C4-2B (cell line): ENCODE results near the gene DDAH2.

Experiments
- ZFX ChIP-seq: fragments of 450-650 bp; IDR thresholded peaks from 2 replicates; pipeline ENCODE4 v1.6.1; 2017
- TF ChIP-seq, protein P1 (sequence below): fragments of 450-650 bp; conservative IDR thresholded peaks from 2 replicates; pipeline ENCODE4 v1.5.1; 2017; ENCODE audit warnings: mild to moderate bottlenecking

DNA sequence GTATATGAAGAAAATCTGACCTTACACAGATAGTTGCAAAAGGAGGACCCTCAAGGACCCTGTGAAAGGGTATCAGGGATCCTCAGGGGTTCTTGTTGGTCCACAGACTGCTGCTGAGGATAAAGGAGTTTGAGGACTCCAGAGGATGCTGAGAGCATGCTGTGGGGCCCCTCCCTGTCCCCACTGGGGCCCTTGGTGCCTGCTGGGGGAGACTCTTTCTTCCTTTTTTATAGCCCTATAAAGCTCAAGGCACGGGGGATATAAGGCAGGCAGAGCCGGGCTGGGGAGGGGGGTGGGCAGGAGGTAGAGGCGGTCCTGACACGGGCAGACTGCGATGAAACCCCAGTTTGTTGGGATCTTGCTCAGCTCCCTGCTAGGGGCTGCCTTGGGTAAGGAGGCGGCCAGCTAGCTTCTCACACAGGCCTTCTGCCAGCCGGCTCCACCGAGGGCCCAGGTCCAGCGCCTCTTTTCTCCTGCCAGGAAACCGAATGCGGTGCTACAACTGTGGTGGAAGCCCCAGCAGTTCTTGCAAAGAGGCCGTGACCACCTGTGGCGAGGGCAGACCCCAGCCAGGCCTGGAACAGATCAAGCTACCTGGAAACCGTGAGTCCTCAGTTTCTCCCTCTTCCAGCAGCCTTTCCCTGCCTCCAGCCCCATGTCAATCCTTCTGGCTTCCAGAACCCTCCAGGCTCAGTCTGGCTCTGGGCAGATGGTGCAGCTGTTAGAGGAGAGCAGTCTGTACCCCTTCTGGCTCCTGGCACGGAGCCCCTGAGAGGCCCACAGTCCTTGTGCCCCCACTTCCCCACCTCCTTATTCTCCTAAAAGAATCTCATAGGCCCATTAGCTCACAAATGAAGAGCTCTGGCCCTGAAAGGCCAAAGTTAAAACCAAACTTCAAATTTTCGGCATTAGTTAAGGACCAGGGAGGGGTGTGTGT, 13.8 kb downstream of the DDAH2 start, which contains the start of gene LY6G6D:
- TF ChIP-seq, protein P1, sequence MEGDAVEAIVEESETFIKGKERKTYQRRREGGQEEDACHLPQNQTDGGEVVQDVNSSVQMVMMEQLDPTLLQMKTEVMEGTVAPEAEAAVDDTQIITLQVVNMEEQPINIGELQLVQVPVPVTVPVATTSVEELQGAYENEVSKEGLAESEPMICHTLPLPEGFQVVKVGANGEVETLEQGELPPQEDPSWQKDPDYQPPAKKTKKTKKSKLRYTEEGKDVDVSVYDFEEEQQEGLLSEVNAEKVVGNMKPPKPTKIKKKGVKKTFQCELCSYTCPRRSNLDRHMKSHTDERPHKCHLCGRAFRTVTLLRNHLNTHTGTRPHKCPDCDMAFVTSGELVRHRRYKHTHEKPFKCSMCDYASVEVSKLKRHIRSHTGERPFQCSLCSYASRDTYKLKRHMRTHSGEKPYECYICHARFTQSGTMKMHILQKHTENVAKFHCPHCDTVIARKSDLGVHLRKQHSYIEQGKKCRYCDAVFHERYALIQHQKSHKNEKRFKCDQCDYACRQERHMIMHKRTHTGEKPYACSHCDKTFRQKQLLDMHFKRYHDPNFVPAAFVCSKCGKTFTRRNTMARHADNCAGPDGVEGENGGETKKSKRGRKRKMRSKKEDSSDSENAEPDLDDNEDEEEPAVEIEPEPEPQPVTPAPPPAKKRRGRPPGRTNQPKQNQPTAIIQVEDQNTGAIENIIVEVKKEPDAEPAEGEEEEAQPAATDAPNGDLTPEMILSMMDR: no peak
- TF ChIP-seq ZFX: no peak
